NCI-H2196 treated with DMSO at 0.1 percent for 48 hours (cell line): ENCODE measurements around the gene NPTN.

Experiments used
- DNase-seq: peaks from one replicate; lab custom pipeline; 2025; ENCODE audit not compliant: unreplicated experiment; lab: John Stamatoyannopoulos, UW

The NPTN gene

GRCh38 chr15:73632670-73633058, 525 bp downstream of the NPTN start:
- DNase-seq = no peak

GRCh38 chr15:73631915-73632669, 1.1 kb downstream of the NPTN start:
- no peak for DNase-seq

- no peak for DNase-seq
Observed at GRCh38 chr15:73630921-73631362, 2.2 kb downstream of the NPTN start.

- DNase-seq = no peak
Observed at GRCh38 chr15:73629798-73630429, 3.3 kb downstream of the NPTN start.

- DNase-seq = no peak
Observed at GRCh38 chr15:73628976-73629797, 4.0 kb downstream of the NPTN start.

- no peak for DNase-seq
Observed at GRCh38 chr15:73628102-73628501, 5.1 kb downstream of the NPTN start.

GRCh38 chr15:73626072-73626471, 7.1 kb downstream of the NPTN start:
- DNase-seq = no peak

GRCh38 chr15:73624530-73624929, 8.7 kb downstream of the NPTN start:
- no peak for DNase-seq

- DNase-seq = no peak
Observed at GRCh38 chr15:73621286-73621826, 11.8 kb downstream of the NPTN start.

GRCh38 chr15:73620078-73620477, 13.1 kb downstream of the NPTN start:
- DNase-seq = no peak

GRCh38 chr15:73617913-73618312, 15.3 kb downstream of the NPTN start:
- DNase-seq = no peak

GRCh38 chr15:73617301-73617831, 15.8 kb downstream of the NPTN start:
- no peak for DNase-seq

GRCh38 chr15:73608941-73609340, 24.2 kb downstream of the NPTN start:
- DNase-seq = no peak

- no peak for DNase-seq
Observed at GRCh38 chr15:73608475-73608874, 24.7 kb downstream of the NPTN start.

GRCh38 chr15:73607843-73608242, 25.3 kb downstream of the NPTN start:
- no peak for DNase-seq

- no peak for DNase-seq
Observed at GRCh38 chr15:73607405-73607804, 25.8 kb downstream of the NPTN start.

- DNase-seq = no peak
Observed at GRCh38 chr15:73605759-73606436, 27.3 kb downstream of the NPTN start.

GRCh38 chr15:73604477-73604876, 28.7 kb downstream of the NPTN start:
- DNase-seq = no peak

GRCh38 chr15:73602992-73603391, 30.2 kb downstream of the NPTN start:
- DNase-seq = no peak

- DNase-seq = no peak
Observed at GRCh38 chr15:73602446-73602843, 30.7 kb downstream of the NPTN start.
